Vagina (tissue), 2 donors: ENCODE results near the gene TTLL5. TPM values are rescaled to one million over a fixed set of nuclear protein-coding genes. Genes with fewer than 3 reads are reported as not detected.

Experiments used
- DNase-seq, 2 donors: peaks; one replicate each; pipeline ENCODE4 v3.0.0-alpha.2; 2017; ENCODE audit errors: extremely low spot score in 2 of 2
- H3K27ac ChIP-seq: fragments of 200-600 bp; sonication (generic); one replicate; pipeline ENCODE4 v1.5.1; 2019
- H3K27me3 ChIP-seq: fragments of 200-600 bp; sonication (generic); one replicate; pipeline ENCODE4 v1.5.1; 2019
- H3K36me3 ChIP-seq, 2 donors: fragments of 200-600 bp; sonication (generic); one replicate each; pipeline ENCODE4 v1.5.1; 2017 to 2019
- H3K4me1 ChIP-seq: fragments of 200-600 bp; sonication (generic); one replicate; pipeline ENCODE4 v1.5.1; 2019
- H3K4me3 ChIP-seq, 2 donors: fragments of 200-600 bp; sonication (generic); 1 replicate in 1 of 2; 2 replicates in 1 of 2; pipeline ENCODE4 v1.5.1; 2016 to 2019
- H3K9me3 ChIP-seq: fragments of 200-600 bp; sonication (generic); one replicate; pipeline ENCODE4 v1.5.1; 2019
- POLR2A ChIP-seq, 2 donors: fragments of 450-650 bp; IDR thresholded peaks; one replicate each; pipeline ENCODE4 v1.6.1; 2017; ENCODE audit warnings: antibody characterized with exemption in 2 of 2, mild to moderate bottlenecking in 2 of 2, moderate library complexity in 2 of 2
- POLR2AphosphoS5 ChIP-seq, 2 donors: sonication (generic); formaldehyde crosslinking; IDR thresholded peaks; one replicate each; pipeline ENCODE4 v1.9.0; 2017; ENCODE audit warnings: antibody characterized with exemption in 2 of 2, mild to moderate bottlenecking in 2 of 2, low read depth in 1 of 2; ENCODE audit not compliant: insufficient read depth in 1 of 2
- intact Hi-C: fragments of 100-400 bp; cut with DNase I; formaldehyde crosslinking; loops from one replicate; pipeline ENCODE4 v1.15.1; 2023
- total RNA-seq: library from RNA; depleted of rRNA; stranded (reverse); fragments of >200 nt; gene quantifications from one replicate; pipeline ENCODE4 v1.2.3, GENCODE V29; 2016
- TF ChIP-seq, protein P1 (sequence below), 3 experiments: fragments of 450-650 bp in 2 of 3; fragments of 200-600 bp in 1 of 3; sonication (generic) in 1 of 3; IDR thresholded peaks; one replicate each; pipeline ENCODE4 v1.5.1; 2017 to 2019; ENCODE audit warnings: antibody characterized with exemption in 3 of 3, mild to moderate bottlenecking in 2 of 3, moderate library complexity in 2 of 3

TTLL5 gene
- total RNA-seq, 1 donor from 2014 or later = 43.0 TPM

- Histone ChIP-seq H3K36me3 (no peaks in the 10 kb centered on the region), H3K27me3 (no peaks in the 10 kb centered on the region), H3K4me3 (no peak overlapping the region), H3K4me1 (peaks cover 7% of the 10 kb centered on the region), H3K27ac (no peak overlapping the region), H3K9me3 (no peaks in the 10 kb centered on the region)
- TF ChIP-seq, protein P1, sequence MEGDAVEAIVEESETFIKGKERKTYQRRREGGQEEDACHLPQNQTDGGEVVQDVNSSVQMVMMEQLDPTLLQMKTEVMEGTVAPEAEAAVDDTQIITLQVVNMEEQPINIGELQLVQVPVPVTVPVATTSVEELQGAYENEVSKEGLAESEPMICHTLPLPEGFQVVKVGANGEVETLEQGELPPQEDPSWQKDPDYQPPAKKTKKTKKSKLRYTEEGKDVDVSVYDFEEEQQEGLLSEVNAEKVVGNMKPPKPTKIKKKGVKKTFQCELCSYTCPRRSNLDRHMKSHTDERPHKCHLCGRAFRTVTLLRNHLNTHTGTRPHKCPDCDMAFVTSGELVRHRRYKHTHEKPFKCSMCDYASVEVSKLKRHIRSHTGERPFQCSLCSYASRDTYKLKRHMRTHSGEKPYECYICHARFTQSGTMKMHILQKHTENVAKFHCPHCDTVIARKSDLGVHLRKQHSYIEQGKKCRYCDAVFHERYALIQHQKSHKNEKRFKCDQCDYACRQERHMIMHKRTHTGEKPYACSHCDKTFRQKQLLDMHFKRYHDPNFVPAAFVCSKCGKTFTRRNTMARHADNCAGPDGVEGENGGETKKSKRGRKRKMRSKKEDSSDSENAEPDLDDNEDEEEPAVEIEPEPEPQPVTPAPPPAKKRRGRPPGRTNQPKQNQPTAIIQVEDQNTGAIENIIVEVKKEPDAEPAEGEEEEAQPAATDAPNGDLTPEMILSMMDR (IDR thresholded peaks at IDR 0.05) = no peak
- no peak for TF ChIP-seq POLR2A (IDR thresholded peaks at IDR 0.05)
- no peak for TF ChIP-seq POLR2AphosphoS5 (IDR thresholded peaks at IDR 0.05; ENCODE audit: insufficient read depth in 1 of 2, low read depth in 1 of 2)
- intact Hi-C loops = no loop called here
- DNase-seq = no peak
Measured at GRCh38 chr14:75864352-75864751, 203.3 kb downstream of the TTLL5 start.

GRCh38 chr14:75865531-75865930 lies 204.5 kb downstream of the TTLL5 start:
- H3K27me3 ChIP-seq = no peaks in the 10 kb centered on the region
- H3K36me3 ChIP-seq = no peaks in the 10 kb centered on the region
- H3K27ac ChIP-seq = no peak overlapping the region
- no peak for DNase-seq
- intact Hi-C loops = no loop called here
- H3K4me1 ChIP-seq = peaks cover 7% of the 10 kb centered on the region
- H3K9me3 ChIP-seq = no peaks in the 10 kb centered on the region
- H3K4me3 ChIP-seq = no peak overlapping the region
- TF ChIP-seq POLR2A (IDR thresholded peaks at IDR 0.05) = no peak
- no peak for TF ChIP-seq POLR2AphosphoS5 (IDR thresholded peaks at IDR 0.05; ENCODE audit: insufficient read depth in 1 of 2, low read depth in 1 of 2)
- TF ChIP-seq, protein P1 (IDR thresholded peaks at IDR 0.05) = no peak

GRCh38 chr14:75866970-75867369 lies 205.9 kb downstream of the TTLL5 start:
- intact Hi-C loops = no loop called here
- Histone ChIP-seq H3K4me3 (no peak overlapping the region), H3K27ac (no peak overlapping the region), H3K4me1 (peaks cover 7% of the 10 kb centered on the region), H3K27me3 (no peaks in the 10 kb centered on the region), H3K9me3 (no peaks in the 10 kb centered on the region), H3K36me3 (no peaks in the 10 kb centered on the region)
- no peak for DNase-seq
- TF ChIP-seq, protein P1 (IDR thresholded peaks at IDR 0.05) = no peak
- TF ChIP-seq POLR2A (IDR thresholded peaks at IDR 0.05) (no peak), POLR2AphosphoS5 (IDR thresholded peaks at IDR 0.05; ENCODE audit: insufficient read depth in 1 of 2, low read depth in 1 of 2) (no peak)

GRCh38 chr14:75871181-75871880 lies 210.3 kb downstream of the TTLL5 start:
- TF ChIP-seq, protein P1 (IDR thresholded peaks at IDR 0.05) = no peak
- TF ChIP-seq POLR2AphosphoS5 (IDR thresholded peaks at IDR 0.05; ENCODE audit: insufficient read depth in 1 of 2, low read depth in 1 of 2) (no peak), POLR2A (IDR thresholded peaks at IDR 0.05) (no peak)
- DNase-seq = no peak
- intact Hi-C loops = no loop called here
- H3K9me3 ChIP-seq = no peaks in the 10 kb centered on the region
- H3K27me3 ChIP-seq = no peaks in the 10 kb centered on the region
- H3K4me3 ChIP-seq = no peak overlapping the region
- H3K36me3 ChIP-seq = no peaks in the 10 kb centered on the region
- H3K4me1 ChIP-seq = peaks cover 7% of the 10 kb centered on the region
- H3K27ac ChIP-seq = no peak overlapping the region

- Histone ChIP-seq H3K9me3 (no peaks in the 10 kb centered on the region), H3K27me3 (no peaks in the 10 kb centered on the region), H3K4me1 (no peaks in the 10 kb centered on the region), H3K36me3 (no peaks in the 10 kb centered on the region), H3K4me3 (no peak overlapping the region), H3K27ac (no peak overlapping the region)
- intact Hi-C loops = no loop called here
- TF ChIP-seq POLR2AphosphoS5 (IDR thresholded peaks at IDR 0.05; ENCODE audit: insufficient read depth in 1 of 2, low read depth in 1 of 2) (no peak), POLR2A (IDR thresholded peaks at IDR 0.05) (no peak)
- TF ChIP-seq, protein P1 (IDR thresholded peaks at IDR 0.05) = no peak
- DNase-seq = no peak
Measured at GRCh38 chr14:75875958-75876357, 214.9 kb downstream of the TTLL5 start.
